SK-MEL-5 (cell line): ENCODE measurements around the gene SLC39A8. TPM values are rescaled to one million over a fixed set of nuclear protein-coding genes. Genes with fewer than 3 reads are reported as not detected.
"Not testable (repeated sequence)": the region's sequence is repeated elsewhere in the genome, so short reads cannot be mapped to it uniquely, and the experiment has no call there.

Experiments
- DNase-seq: peaks from one replicate; pipeline ENCODE4 v3.0.0-alpha.2; 2016; ENCODE audit warnings: low read depth, low spot score
- in situ Hi-C: cut with HindIII; loops from 2 replicates; pipeline ENCODE4 v1.10.0; 2016; ENCODE audit warnings: low sequenced_read_pairs, high pct_unique_total_duplicates, low pct_unique_long_range_greater_than_20kb
- polyA plus RNA-seq, 2 experiments: library from polyadenylated mRNA; depleted of rRNA; stranded (reverse); fragments of >200 nt; gene quantifications; 2 replicates each; pipeline ENCODE4 v1.2.3, GENCODE V29; 2015
- total RNA-seq: library from RNA; depleted of rRNA; stranded (reverse); fragments of >200 nt; shearing (Covaris generic); gene quantifications from 2 replicates; pipeline ENCODE4 v1.2.3, GENCODE V29; 2014; rRNA removed

Gene SLC39A8
- total RNA-seq: 18.2 and 20.5 TPM in 2 replicates
- 12.6 and 18.4 TPM in 2 replicates for polyA plus RNA-seq (2015; cell fraction: cytosol; rRNA removed)
- 6.6 and 6.9 TPM in 2 replicates for polyA plus RNA-seq (2015; cell fraction: nucleus; rRNA removed)

DNA sequence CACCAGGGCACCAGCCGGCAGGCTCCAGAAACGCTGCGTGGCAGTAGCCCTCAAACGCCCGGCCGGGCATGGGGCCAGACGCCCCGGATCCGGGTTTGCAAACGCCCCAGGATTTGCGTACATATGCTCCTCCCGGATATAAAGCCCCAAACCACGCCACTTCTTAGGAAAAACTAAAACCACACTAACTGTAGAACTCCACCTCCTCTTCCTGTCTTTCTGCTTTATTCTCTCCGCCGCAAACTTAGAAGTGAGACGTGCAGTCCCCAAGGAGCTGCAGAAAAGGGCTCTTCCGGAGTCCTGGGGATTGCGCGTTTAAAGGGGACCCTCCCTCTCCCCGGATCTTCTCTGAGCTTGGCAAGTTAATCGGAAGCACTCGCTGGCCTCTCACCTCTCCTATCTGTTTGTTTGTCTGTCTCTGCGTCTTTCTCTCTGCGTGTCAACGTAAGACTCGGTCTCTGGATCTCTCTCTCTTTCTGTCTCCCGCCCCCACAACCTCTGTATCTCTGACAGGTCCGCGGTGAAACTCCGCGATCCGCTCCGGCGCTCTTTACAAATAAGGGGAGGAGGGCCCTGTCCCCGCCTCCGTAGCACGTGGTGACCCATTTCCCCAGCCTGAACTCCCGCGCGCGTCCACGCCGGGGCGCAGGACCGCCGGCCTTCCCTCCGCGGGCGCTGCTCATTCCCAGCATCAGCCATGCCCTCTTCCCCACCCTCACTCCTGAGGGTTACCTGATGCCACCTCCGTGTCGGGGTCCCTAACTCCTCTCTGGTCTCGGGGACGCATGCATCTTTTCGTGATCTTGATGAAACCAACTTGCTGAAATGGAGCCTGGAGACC, at the start of gene SLC39A8:
TSS of gene SLC39A8 (minus strand) at position 529 of the 841 bp plus-strand sequence. CDS start 820 bp downstream, outside the sequence.
- in situ Hi-C loops: no loop called here

DNA sequence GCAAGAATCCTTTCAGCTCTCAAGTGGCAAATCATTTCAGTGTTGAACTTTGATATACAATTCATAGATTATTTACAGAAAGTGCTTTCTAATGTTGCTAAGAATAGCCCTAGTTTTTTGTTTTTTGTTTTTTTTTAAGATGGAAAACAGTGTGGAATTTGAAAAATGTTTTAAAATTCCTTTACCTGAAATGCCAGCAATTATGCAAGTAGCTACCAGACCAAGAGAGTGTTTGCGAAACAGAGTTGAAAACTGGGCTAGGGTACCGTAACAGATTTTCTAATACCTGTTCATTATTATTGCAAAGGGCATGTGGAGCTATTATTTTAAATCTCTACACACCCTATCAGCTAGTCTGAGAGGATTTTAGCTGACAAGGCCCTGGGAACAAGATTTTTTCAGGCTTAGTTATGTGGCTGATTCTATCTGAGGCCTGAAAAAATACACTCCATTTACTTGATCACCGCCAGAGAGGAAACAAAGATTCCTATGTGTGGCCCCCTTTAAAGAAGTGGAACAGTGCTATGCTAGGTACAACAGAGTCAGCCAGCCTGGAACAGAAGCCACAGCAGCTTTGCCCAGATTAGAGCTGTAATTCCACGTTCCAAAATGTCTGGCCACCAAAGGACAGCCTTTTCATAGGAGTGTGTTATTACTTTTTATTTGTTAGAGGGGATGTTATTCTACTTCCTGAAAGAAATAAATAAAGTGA, 46.9 kb upstream of the SLC39A8 start:
- DNase-seq: no peak
- in situ Hi-C loops: no loop called here

More for the DNA sequence above, at the start of gene SLC39A8:
- DNase-seq: peak; percentile 78

DNA sequence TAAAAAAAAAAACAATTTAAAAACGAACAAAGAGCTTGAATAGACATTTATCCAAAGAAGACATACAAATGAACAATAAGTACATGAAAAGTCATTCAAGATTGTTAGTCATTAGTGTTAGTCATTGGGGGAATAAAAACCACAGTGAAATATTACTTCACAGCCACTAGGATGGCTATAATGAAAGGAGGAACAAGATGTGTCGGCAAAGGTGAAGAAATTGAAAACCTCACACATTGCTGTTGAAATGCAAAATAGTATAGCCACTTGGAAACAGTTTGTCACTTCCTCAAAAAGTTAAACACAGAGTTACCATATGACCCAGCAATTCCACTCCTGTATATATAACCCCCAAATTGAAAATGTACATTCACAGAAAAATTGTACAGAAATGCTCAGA, 45.2 kb upstream of the SLC39A8 start:
- in situ Hi-C loops: no loop called here
- no peak for DNase-seq

DNA sequence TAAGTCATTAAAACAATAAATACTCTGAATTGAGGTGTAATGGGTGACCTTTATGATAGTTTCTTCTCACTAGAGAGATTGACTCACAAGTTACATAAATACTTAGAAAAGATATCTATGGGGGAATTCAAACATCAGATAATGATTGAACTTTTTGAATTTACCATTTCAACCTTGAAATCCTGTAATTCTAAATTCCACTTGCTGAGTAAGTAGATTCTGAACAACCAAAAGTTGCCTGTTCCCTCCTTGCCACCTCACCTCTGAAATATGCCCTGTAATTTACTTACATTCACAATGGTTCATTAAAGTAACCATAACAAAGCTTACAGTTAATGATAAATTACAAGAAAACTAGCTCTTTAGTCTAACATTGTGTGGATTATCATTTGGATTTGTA, 43.3 kb upstream of the SLC39A8 start:
- in situ Hi-C loops: no loop called here
- no peak for DNase-seq

DNA sequence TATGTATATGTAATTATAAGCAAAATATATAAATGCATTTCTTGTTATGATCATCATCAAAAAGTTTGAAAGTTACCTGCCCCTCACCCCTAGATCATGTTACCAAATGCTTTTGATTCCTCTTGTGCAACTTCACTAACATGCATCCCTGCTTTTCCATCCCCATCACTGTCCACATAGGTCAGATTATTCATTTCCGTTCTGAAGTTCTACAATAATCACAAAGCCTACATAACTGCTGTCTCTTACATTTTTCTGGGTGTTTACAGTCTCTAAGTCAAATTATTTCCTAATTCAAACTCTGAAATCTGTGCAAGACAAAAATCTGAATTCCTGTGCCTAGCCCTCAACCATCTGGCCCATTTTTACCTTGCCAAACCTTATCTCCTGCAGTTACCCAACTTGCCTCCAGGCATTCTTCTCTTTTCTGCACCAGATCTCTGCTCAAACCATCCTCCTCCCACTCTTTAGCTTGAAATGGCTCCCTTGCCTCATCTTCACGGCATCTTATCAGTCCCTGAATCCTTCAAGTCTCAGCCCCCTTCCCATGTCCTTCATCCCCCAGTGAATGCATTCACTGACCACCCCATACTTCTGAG, 42.4 kb upstream of the SLC39A8 start:
- no peak for DNase-seq
- in situ Hi-C loops: no loop called here

DNA sequence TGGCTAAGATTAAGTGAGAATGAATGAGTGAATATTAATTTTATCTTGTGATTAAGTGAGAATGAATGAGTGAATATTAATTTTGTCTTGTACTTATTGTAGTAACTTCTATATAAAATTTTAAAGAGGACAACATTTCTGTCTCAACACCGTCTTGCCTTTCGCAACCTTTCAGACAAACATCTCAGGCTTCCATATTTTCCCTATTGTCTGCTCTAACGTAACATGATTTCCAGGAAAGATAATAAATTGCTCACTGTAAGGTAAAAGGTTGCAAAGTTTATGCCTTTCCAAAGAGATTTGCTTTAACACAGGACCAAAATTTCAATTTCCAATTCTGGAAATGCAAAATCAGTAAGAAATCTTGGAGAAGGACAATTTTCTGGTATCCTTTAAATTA, 41.7 kb upstream of the SLC39A8 start:
- no peak for DNase-seq
- in situ Hi-C loops: no loop called here

DNA sequence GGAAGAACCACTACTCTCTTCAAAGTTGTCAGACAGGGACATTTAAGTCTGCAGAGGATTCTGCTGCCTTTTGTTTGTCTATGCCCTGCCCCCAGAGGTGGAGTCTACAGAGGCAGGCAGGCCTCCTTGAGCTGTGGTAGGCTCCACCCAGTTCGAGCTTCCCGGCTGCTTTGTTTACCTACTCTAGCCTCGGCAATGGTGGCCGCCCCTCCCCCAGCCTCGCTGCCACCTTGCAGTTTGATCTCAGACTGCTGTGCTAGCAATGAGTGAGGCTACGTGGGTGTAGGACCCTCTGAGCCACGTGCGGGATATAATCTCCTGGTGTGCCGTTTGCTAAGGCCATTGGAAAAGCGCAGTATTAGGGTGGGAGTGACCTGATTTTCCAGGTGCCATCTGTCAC, 35.0 kb upstream of the SLC39A8 start:
- in situ Hi-C loops, DNase-seq: not testable (repeated sequence)

DNA sequence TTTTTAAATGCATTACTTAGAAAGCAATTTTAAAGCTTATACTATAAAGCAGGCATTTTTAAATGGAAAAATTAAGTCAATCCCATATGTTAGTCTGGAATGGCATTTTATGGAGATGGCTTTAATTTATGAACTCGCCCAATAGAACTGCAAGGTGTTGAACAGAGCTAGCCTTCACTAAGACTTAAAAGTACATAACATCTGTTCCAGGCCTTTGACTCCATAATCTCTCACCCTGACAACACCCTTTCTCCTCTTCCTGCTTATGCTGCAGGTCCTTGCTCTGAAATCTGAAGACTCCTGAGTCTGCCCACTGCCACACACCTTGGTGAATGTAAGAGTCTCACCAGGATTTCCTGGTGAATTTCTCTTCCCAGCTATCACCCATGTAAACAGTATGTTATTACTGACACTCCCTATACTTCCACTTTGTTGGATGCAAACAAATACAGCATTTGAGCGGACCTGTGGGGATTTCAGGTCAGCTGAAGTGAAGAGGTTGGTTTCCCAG, 17.7 kb upstream of the SLC39A8 start:
- DNase-seq: no peak
- in situ Hi-C loops: no loop called here

DNA sequence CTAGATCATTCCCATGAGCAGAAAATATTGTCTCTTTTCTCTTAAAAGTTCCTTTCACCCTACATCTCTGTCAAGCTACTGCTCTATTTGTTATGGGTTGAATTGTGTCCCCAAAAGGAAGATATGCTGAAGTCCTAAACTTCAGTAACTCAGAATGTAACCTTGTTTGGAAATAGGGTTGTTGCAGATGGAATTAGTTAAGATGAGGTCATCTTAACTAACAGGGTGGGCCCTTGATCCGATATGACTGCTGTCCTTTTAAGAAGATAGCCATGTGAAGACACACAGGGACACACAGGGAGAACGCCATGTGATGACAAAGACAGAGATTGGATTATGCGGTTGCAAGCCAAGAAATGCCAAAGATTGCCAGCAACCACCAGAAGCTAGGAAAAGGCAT, 12.8 kb upstream of the SLC39A8 start:
- DNase-seq: no peak
- in situ Hi-C loops: no loop called here

DNA sequence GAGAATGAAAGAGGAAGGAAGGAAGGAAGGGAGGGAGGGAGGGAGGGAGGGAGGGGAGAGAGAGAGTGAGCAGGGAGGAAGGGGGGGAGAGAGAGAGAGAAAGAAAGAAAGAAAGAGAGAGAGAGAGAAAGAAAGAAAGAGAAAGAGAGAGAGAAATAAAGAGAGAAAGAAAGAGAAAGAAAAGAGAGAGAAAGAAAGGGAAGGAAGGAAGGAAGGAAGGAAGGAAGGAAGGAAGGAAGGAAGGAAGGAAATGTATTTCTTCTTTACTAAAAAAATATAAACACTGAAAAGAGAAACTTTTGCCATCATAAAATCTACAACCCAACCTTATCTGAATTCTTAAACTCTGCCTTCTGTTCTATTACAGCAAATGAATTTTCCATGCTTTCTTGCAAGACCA, 12.4 kb upstream of the SLC39A8 start:
- DNase-seq, in situ Hi-C loops: not testable (repeated sequence)

DNA sequence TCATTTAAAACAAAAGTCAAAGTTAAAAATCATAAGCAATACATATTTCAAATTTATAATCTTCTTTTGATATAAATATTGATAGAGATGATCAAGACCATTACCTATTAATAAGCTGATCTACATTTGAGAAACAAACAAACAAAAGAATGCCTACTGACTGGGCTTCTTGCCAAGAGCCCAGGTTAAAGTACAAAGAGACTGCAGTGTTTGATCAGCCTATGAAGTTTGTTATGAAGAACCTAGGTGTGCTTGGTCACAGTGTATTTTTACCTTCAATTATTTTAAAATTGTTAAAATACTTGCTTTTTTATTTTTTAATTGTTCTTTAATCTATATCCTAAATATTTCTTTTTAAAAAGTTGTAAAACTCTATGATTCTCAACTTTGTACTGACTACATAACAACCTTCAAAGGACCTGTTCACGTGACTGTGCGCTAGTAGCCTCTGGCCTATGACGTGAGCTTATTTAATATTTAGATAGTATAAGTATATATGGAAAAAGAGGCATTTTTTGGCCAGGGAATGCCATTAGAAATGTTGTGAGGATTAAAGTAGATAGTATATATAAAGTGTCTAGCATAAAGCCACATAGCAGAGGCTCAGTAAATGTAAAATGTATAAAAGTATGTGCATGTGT, 11.4 kb upstream of the SLC39A8 start:
- in situ Hi-C loops: no loop called here
- DNase-seq: no peak

DNA sequence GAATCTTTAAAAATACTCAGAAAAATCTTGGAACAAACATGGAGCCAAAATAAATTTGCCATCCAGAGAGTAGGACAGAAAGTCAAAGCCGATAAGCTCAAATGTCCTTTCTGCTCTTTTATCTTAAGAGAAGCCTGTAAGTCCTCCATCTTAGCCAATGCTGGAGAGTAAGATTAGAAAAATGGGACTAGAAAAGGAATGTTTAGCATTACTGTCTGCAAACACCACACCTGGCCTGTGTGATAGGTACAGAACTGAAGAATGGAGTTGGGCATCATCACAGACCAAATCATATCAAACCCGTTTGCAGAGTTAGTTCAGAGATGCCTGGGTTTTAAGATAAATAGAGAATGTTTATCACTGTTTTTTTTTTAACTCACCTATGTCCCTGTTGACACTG, 10.5 kb upstream of the SLC39A8 start:
- no peak for DNase-seq
- in situ Hi-C loops: no loop called here

DNA sequence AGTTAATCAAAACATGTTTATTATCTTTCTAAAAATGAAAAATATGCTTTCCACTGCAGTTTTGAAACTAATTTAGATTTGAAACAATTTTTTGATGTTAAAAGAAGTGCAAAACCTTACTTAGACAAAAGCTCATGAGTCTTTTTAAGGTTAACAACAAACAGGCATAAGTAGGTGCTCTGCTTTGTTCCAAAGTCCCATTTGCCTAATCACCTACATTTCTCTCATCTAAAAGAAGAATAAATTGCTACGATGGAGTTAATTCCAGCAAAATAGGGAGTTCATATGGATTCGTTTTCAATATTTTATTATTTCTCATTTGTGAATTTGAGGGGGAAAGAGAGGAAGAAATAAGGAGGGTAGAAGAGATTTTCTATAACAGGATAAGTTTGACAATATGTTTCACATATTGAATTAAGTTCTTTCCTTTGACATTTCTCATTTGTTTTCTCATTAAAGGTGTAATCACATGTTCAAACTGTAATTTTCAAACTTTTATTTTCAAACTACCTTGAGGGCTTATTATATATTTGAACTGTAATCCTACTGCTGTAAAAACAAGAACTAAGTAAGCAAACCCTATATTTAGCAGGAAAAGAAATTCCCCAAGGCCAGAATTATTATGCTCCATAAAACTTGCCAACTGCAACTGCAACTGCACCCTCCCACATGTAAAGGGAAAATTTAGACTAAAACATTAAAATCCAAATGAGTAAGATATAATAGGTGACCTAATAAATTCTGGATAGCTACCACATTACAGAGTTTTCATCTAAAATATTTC, 9.6 kb upstream of the SLC39A8 start:
- no peak for DNase-seq
- in situ Hi-C loops: no loop called here

DNA sequence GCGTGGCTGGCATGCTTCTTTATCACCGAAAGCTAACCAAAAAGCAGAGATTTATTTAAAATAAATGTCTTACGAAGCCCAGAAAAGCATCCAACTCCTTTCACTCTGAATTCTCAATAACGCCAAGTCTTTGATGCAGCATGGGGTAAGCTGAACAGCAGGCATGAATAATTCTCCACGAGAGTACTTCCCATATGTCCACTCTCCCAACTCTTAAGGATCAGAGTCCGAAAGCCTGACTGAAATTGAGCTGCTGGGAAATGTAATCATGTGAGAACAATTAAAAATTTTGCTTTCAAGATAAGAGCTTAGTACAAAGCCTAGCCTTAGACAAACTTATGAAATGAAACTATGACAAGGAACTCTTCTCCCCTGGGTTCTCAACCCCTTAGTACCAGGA, 7.5 kb upstream of the SLC39A8 start:
- in situ Hi-C loops: no loop called here
- DNase-seq: no peak

DNA sequence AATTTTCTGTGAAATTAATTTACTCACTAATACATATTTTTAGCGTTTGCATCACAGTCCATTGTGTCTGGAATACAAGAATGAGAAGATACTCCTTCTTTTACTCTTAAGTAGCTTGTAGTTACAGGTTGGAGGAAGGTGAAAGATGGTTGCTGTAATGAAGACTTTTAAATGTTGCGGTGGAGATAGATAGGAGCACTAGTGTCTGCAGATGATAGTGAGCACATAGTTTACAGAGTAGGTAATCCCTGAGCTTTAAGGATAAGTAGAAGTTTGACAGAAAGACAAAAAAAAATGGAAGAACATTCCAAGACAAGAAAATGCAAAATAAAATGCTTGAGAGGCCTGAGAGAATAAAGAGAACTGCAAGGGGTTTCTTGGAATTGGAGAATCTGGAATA, 5.4 kb upstream of the SLC39A8 start:
- DNase-seq: no peak
- in situ Hi-C loops: no loop called here

DNA sequence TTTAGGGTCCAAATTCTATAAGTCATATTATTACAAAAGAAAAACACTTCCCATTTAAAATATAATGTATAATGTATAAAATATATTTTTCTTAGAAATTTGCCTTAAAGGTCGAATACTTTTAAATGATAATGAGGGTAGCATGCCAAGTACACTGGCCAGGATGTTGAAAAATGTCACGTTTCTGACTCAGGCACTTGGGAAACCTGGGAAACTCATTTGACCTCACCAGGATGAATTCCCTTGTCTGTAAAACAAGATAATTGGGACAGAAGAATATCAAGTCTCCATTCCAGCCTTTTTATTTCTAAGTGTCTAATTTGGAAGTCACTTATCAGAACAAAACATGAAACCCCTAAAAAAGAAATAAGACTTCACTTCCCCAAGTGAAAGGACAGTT, 3.4 kb upstream of the SLC39A8 start:
- no peak for DNase-seq
- in situ Hi-C loops: no loop called here

DNA sequence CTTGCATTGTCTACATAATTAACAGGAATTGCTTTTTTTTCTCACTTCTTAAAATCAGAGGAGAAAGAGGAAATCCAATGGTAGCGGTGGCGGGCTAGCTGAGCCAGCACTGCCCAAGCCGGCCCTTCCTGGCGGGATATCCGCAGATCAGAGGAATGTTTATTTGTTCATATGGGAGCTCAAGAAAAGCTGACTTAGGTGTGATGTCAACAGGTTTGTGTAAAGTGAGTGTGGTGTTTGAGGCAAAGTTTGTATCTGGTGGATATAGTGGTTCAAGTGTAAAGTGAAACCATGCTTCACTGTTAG, 466 bp upstream of the SLC39A8 start:
- no peak for DNase-seq
- in situ Hi-C loops: no loop called here
